ENCODE measurements around the gene BASP1.

- TF ChIP-seq CTCF (tag by site-specific recombination; IDR thresholded peaks at IDR 0.05) (no peak), RBAK (tag by site-specific recombination; IDR thresholded peaks at IDR 0.05) (no peak), ZNF366 (tag by site-specific recombination; conservative IDR thresholded peaks at IDR 0.05) (no peak), ZSCAN5A (tag by site-specific recombination; IDR thresholded peaks at IDR 0.05) (no peak), ZNF174 (tag by site-specific recombination; IDR thresholded peaks at IDR 0.05) (no peak), ZNF768 (tag by site-specific recombination; IDR thresholded peaks at IDR 0.05) (no peak), MEIS1 (CRISPR knock-in tag; IDR thresholded peaks at IDR 0.05; ENCODE audit: borderline replicate concordance) (no peak), ZNF146 (tag by site-specific recombination; IDR thresholded peaks at IDR 0.05) (no peak), TCF7L2 (IDR thresholded peaks at IDR 0.05; ENCODE audit: borderline replicate concordance, low read depth, low read length) (no peak), REST (tag by site-specific recombination; IDR thresholded peaks at IDR 0.05) (no peak), ZNF248 (tag by site-specific recombination; IDR thresholded peaks at IDR 0.05) (no peak)
Measured at GRCh38 chr5:17256171-17256570, 38.7 kb downstream of the BASP1 start.

Data from HEK293 (cell line).